Thymus (tissue), 11 donors: ENCODE data around the gene CUL1. TPM values are rescaled to one million over a fixed set of nuclear protein-coding genes. Genes with fewer than 3 reads are reported as not detected.

Source experiments
- DNase-seq, 9 donors: peaks; one replicate each; pipeline ENCODE4 v3.0.0-alpha.2; 2013; ENCODE audit warnings: low spot score in 9 of 9, low read depth in 6 of 9, missing footprints in 1 of 9
- H3K27ac ChIP-seq, 2 donors: one replicate each; pipeline ENCODE4 v1.5.1; 2013; ENCODE audit warnings: control low read depth in 1 of 2, low read depth in 1 of 2, low read length in 1 of 2, mild to moderate bottlenecking in 1 of 2, moderate library complexity in 1 of 2
- H3K27me3 ChIP-seq, 2 donors: one replicate each; pipeline ENCODE4 v1.5.1; 2013; ENCODE audit warnings: low read length in 1 of 2; ENCODE audit not compliant: control insufficient read depth in 2 of 2, insufficient read depth in 1 of 2
- H3K36me3 ChIP-seq, 2 donors: one replicate each; pipeline ENCODE4 v1.5.1; 2013; ENCODE audit warnings: low read length in 1 of 2, mild to moderate bottlenecking in 1 of 2, moderate library complexity in 1 of 2; ENCODE audit not compliant: control insufficient read depth in 2 of 2, insufficient read depth in 2 of 2
- H3K4me1 ChIP-seq, 2 donors: one replicate each; pipeline ENCODE4 v1.5.1; 2013; ENCODE audit warnings: low read length in 2 of 2; ENCODE audit not compliant: control insufficient read depth in 2 of 2, insufficient read depth in 2 of 2
- H3K4me3 ChIP-seq, 2 donors: one replicate each; pipeline ENCODE4 v1.5.1; 2013; ENCODE audit warnings: low read length in 2 of 2, control low read depth in 1 of 2, mild to moderate bottlenecking in 1 of 2
- H3K9me3 ChIP-seq, 2 donors: one replicate each; pipeline ENCODE4 v1.5.1; 2013; ENCODE audit warnings: low read length in 1 of 2, mild to moderate bottlenecking in 1 of 2; ENCODE audit not compliant: control insufficient read depth in 2 of 2, insufficient read depth in 1 of 2
- WGBS: extraction: QIAGEN DNeasy Blood & Tissue Kit; methylation state at CpG from one replicate; pipeline ENCODE4 v1.1.7; 2013; 5-methylcytosine and 5-hydroxymethylcytosine counted together
- polyA plus RNA-seq: library from polyadenylated mRNA; stranded (reverse); fragments of 200-250 nt; gene quantifications from one replicate; pipeline ENCODE4 v1.2.3, GENCODE V29; 2013
- total RNA-seq: library from RNA; stranded (reverse); fragments of 120-200 nt; gene quantifications from one replicate; pipeline ENCODE4 v1.2.4, GENCODE V29; 2013
- donor health status: healthy.

The CUL1 gene
- total and polyA plus RNA-seq, 2 donors, result 35.5 to 38.7 TPM

- 42% methylated on average over 1 of the region's 1 CpG for WGBS
- no peak for DNase-seq
- Histone ChIP-seq H3K9me3 (no peaks in the 10 kb centered on the region), H3K27me3 (no peaks in the 10 kb centered on the region), H3K27ac (no peak overlapping the region), H3K4me3 (no peak overlapping the region), H3K36me3 (peaks cover 17 to 66% of the 10 kb centered on the region in 2 donors), H3K4me1 (no peaks in the 10 kb centered on the region)
Observed at GRCh38 chr7:148828965-148829364, 130.3 kb downstream of the CUL1 start.

GRCh38 chr7:148830897-148831692 is 132.4 kb downstream of the CUL1 start:
- Histone ChIP-seq H3K4me3 (no peak overlapping the region), H3K27me3 (no peaks in the 10 kb centered on the region), H3K36me3 (peaks cover 15 to 69% of the 10 kb centered on the region in 2 donors), H3K9me3 (no peaks in the 10 kb centered on the region), H3K4me1 (no peaks in the 10 kb centered on the region), H3K27ac (no peak overlapping the region)
- WGBS, result 97% methylated on average over 5 of the region's 5 CpGs
- no peak for DNase-seq

DNA sequence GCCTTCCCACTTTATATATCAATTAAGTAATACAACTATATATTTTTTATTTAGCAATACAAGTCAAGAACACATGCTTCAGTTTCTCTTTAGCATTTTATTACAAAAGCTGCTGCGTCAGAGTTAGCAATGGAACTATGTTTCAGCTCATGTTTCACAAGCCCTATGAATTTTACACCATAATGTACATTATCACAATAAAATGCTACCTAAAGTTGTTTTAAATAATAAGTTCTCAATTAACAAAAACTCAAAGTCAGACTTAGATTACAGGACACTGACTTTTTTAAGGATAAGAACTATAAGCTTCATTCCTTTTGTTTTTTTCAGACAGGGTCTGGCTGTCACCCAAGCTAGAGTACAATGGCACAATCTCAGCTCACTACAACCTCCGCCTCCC is 133.1 kb downstream of the CUL1 start:
- WGBS, result 99% methylated on average over 2 of the region's 2 CpGs

DNA sequence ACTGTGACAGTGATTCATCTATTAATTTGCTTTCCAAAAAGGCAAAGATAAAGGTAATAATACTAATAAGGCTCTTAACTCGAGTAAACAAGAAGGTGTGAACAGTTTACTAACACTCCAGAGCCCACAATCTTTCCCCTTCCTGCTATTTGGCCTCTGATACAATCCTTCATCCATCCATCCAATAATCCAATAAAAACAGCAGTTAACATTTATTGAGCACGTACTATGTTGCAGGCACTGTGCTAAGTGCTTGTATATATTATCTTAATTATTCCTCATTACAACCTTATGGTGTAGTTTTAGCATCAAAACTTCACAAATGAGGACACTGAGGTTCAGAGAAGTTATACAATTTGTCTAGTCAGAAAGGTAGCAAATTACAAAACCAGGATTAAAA is 135.9 kb downstream of the CUL1 start:
- Histone ChIP-seq H3K4me1 (no peaks in the 10 kb centered on the region), H3K36me3 (peaks cover 26 to 64% of the 10 kb centered on the region in 2 donors), H3K27me3 (no peaks in the 10 kb centered on the region), H3K4me3 (no peak overlapping the region), H3K27ac (no peak overlapping the region), H3K9me3 (no peaks in the 10 kb centered on the region)
- no peak for DNase-seq
- 99% methylated on average over 2 of the region's 2 CpGs for WGBS

More for the DNA sequence above, 133.1 kb downstream of the CUL1 start:
- no peaks in the 10 kb centered on the region for H3K27me3 ChIP-seq
- H3K36me3 ChIP-seq, result peaks cover 15 to 72% of the 10 kb centered on the region in 2 donors
- H3K27ac ChIP-seq, result no peak overlapping the region
- no peaks in the 10 kb centered on the region for H3K9me3 ChIP-seq
- no peak overlapping the region for H3K4me3 ChIP-seq
- H3K4me1 ChIP-seq, result no peaks in the 10 kb centered on the region
- no peak for DNase-seq

DNA sequence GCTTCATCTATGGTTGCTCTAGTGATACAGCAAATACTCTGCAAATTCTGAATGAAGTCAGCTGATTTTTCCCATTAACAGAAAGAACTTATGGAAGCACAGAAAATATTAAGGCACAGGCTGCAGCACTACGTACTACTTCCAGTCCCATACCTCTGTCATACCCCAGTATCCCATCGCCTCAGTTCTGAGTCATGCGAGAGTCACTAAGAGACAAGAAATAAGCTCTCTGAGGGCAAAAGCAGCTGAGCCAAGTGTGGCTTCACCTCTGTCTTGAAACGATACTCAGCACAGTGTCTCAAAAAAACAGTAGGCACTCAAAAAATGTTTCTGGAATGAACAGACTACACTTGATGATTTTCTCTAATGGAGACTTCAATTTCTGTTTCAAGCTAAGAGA is 137.2 kb downstream of the CUL1 start:
- Histone ChIP-seq H3K9me3 (no peaks in the 10 kb centered on the region), H3K4me1 (no peaks in the 10 kb centered on the region), H3K27me3 (no peaks in the 10 kb centered on the region), H3K4me3 (no peak overlapping the region), H3K27ac (no peak overlapping the region), H3K36me3 (peaks cover 23 to 57% of the 10 kb centered on the region in 2 donors)
- no peak for DNase-seq
- WGBS, result 98% methylated on average over 4 of the region's 4 CpGs

GRCh38 chr7:148838905-148839304 is 140.2 kb downstream of the CUL1 start:
- Histone ChIP-seq H3K4me3 (no peak overlapping the region), H3K9me3 (no peaks in the 10 kb centered on the region), H3K36me3 (peaks cover 21 to 43% of the 10 kb centered on the region in 2 donors), H3K27ac (no peak overlapping the region), H3K4me1 (no peaks in the 10 kb centered on the region), H3K27me3 (no peaks in the 10 kb centered on the region)
- DNase-seq, result no peak
- 54% methylated on average over 2 of the region's 2 CpGs for WGBS

DNA sequence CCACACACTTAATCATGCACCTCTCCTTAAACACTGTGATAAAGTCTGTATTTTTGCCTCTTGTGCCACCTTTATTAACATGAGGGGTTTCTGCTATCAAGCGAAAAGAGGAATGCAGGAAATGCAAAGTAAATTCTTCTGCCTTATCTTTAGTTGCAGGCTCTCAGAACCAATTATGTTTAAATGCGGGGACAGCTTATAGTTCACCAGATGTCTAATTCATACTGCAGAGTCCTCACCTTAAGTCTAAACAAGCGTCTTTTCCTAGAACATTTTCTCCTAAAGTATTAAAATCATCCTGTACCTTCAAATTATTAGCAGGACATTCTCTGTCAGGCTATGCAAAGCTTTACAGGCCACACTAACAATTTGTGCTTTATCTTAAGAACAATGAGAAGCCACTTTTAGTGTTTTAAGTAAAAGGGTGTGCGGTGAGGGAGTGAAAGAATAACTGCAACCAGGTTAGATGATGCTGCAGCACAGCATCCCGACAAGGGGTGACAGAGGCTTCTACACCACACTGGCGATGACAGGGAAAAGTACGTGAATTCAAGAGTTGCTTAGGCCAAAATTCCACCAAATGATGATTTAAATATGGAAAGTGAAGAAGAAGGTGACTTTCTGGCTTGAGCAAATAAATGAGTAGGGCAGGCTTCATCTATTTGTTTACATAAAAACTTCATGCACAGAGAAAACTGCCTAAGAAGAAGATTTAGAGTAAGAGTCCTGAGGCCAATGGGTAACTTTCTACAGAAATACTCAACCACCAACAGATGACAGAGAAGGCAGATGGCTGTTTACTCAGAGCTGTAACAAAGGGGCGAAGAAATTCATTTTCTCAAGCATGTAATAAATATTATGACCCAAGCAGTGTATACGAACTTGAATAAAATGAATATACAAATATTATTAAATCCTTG is 149.4 kb downstream of the CUL1 start:
- H3K4me3 ChIP-seq, result no peak overlapping the region
- 88% methylated on average over 9 of the region's 9 CpGs for WGBS
- H3K4me1 ChIP-seq, result peaks cover 0 to 8% of the 10 kb centered on the region in 2 donors
- peaks cover 0 to 12% of the 10 kb centered on the region in 2 donors for H3K36me3 ChIP-seq
- no peak overlapping the region for H3K27ac ChIP-seq
- no peak for DNase-seq
- H3K27me3 ChIP-seq, result no peaks in the 10 kb centered on the region
- H3K9me3 ChIP-seq, result no peaks in the 10 kb centered on the region

DNA sequence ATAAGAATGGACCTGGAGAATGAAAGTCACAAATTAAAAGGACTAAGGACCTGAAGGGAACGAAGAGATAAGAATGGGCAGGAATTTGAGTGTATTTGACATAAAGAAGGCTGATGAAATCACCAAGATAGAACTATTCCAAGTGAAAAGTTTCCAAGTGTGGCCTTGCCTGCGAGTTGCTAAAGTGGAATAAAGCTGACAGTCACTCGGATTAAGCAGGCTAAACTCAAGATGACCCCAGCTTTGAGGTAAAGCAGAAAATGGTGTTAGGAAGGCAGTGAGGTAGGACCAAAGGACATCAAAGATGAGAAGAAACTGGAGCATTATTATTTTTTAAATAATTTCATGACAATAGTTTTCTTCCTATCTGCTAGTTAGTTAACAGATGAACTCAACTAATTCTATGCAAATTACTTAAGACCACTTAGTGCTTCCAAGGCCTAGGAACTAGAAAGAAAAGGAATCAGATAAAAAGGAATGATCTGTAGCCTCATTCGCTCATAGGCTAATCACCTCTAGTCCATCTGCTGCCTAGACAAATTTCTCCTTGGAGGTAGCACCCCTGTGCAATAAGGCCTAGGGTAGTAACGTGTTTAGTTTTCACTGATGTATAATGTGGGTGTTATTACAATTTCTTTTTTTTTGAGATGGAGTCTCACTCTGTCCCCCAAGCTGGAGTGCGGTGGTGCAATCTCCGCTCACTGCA is 150.8 kb downstream of the CUL1 start:
- Histone ChIP-seq H3K9me3 (no peaks in the 10 kb centered on the region), H3K4me1 (peaks cover 0 to 8% of the 10 kb centered on the region in 2 donors), H3K27ac (no peak overlapping the region), H3K36me3 (peaks cover 0 to 8% of the 10 kb centered on the region in 2 donors), H3K4me3 (no peak overlapping the region), H3K27me3 (no peaks in the 10 kb centered on the region)
- DNase-seq, result no peak
- WGBS, result 96% methylated on average over 7 of the region's 7 CpGs
